Measurements from ENCODE around the gene GABRP. TPM values are rescaled to one million over a fixed set of nuclear protein-coding genes. Genes with fewer than 3 reads are reported as not detected.

Gene GABRP
- total RNA-seq, 4 donors from 2014 or later, result not detected

DNA sequence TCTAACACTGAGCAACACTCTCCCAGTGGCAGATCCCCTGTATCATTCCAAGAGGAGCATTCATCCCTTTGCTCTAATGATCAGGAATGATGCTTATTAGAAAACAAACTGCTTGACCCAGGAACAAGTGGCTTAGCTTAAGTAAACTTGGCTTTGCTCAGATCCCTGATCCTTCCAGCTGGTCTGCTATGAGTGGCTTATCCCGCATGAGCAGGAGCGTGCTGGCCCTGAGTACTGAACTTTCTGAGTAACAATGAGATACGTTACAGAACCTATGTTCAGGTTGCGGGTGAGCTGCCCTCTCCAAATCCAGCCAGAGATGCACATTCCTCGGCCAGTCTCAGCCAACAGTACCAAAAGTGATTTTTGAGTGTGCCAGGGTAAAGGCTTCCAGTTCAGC, 29.7 kb downstream of the GABRP start:
- in situ Hi-C loops (cut with MboI; ENCODE audit: low sequenced_read_pairs in 4 of 4), result no loop called here
- intact Hi-C loops (cut with DNase I; ENCODE audit: low total_unique reads), result no loop called here
- no peak overlapping the region for H3K27ac ChIP-seq
- no peaks in the 10 kb centered on the region for H3K9me3 ChIP-seq
- no peaks in the 10 kb centered on the region for H3K36me3 ChIP-seq
- ATAC-seq (no peak), DNase-seq (no peak)
- H3K4me3 ChIP-seq, result no peak overlapping the region
- no peaks in the 10 kb centered on the region for H3K27me3 ChIP-seq
- TF ChIP-seq CTCF (IDR thresholded peaks at IDR 0.05 in 4 of 5, conservative IDR thresholded peaks at IDR 0.05 in 1 of 5), result no peak
- TF ChIP-seq POLR2A (IDR thresholded peaks at IDR 0.05), result no peak
- no peaks in the 10 kb centered on the region for H3K4me1 ChIP-seq

- H3K4me3 ChIP-seq, result no peak overlapping the region
- intact Hi-C loops (cut with DNase I; ENCODE audit: low total_unique reads), result no loop called here
- DNase-seq (no peak), ATAC-seq (no peak)
- H3K9me3 ChIP-seq, result no peaks in the 10 kb centered on the region
- H3K27ac ChIP-seq, result no peak overlapping the region
- H3K4me1 ChIP-seq, result no peaks in the 10 kb centered on the region
- in situ Hi-C loops (cut with MboI; ENCODE audit: low sequenced_read_pairs in 4 of 4), result no loop called here
- no peak for TF ChIP-seq CTCF (IDR thresholded peaks at IDR 0.05 in 4 of 5, conservative IDR thresholded peaks at IDR 0.05 in 1 of 5)
- no peak for TF ChIP-seq POLR2A (IDR thresholded peaks at IDR 0.05)
- no peaks in the 10 kb centered on the region for H3K36me3 ChIP-seq
- H3K27me3 ChIP-seq, result no peaks in the 10 kb centered on the region
Observed at GRCh38 chr5:170817195-170817594, 33.7 kb downstream of the GABRP start.

GRCh38 chr5:170818232-170818631, 34.7 kb downstream of the GABRP start:
- Histone ChIP-seq H3K4me1 (no peaks in the 10 kb centered on the region), H3K27ac (no peak overlapping the region), H3K27me3 (no peaks in the 10 kb centered on the region), H3K4me3 (no peak overlapping the region), H3K36me3 (no peaks in the 10 kb centered on the region), H3K9me3 (no peaks in the 10 kb centered on the region)
- in situ Hi-C loops (cut with MboI; ENCODE audit: low sequenced_read_pairs in 4 of 4), result no loop called here
- TF ChIP-seq CTCF (IDR thresholded peaks at IDR 0.05 in 4 of 5, conservative IDR thresholded peaks at IDR 0.05 in 1 of 5) (no peak), POLR2A (IDR thresholded peaks at IDR 0.05) (no peak)
- no peak for DNase-seq
- intact Hi-C loops (cut with DNase I; ENCODE audit: low total_unique reads), result no loop called here
- ATAC-seq, result no peak

DNA sequence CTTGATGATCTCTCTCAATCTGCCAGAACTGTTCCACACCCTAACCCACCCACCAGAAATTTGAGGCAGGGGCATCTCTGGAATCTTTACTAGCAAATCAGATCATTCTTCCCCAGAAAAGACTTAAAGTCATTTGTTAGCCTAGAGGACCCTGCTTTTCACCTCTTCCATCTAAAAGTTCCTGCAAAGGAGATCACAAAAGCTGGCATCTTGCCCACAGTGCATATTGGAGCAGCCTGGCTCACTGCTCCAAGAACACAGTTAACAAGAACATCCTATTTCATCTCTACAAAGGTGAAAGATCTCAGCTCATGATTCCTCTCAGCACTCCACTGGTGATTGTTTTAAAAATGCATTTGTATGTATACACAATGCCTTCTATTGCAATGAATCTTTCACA, 36.3 kb downstream of the GABRP start:
- TF ChIP-seq CTCF (IDR thresholded peaks at IDR 0.05 in 4 of 5, conservative IDR thresholded peaks at IDR 0.05 in 1 of 5), result no peak
- H3K27me3 ChIP-seq, result no peaks in the 10 kb centered on the region
- no peaks in the 10 kb centered on the region for H3K9me3 ChIP-seq
- in situ Hi-C loops (cut with MboI; ENCODE audit: low sequenced_read_pairs in 4 of 4), result no loop called here
- H3K27ac ChIP-seq, result no peak overlapping the region
- intact Hi-C loops (cut with DNase I; ENCODE audit: low total_unique reads), result no loop called here
- H3K4me3 ChIP-seq, result no peak overlapping the region
- ATAC-seq (no peak), DNase-seq (no peak)
- no peaks in the 10 kb centered on the region for H3K36me3 ChIP-seq
- H3K4me1 ChIP-seq, result no peaks in the 10 kb centered on the region

- H3K4me3 ChIP-seq, result no peak overlapping the region
- no peak for TF ChIP-seq CTCF (IDR thresholded peaks at IDR 0.05 in 4 of 5, conservative IDR thresholded peaks at IDR 0.05 in 1 of 5)
- no peak for TF ChIP-seq POLR2A (IDR thresholded peaks at IDR 0.05)
- no peaks in the 10 kb centered on the region for H3K4me1 ChIP-seq
- no peak for DNase-seq
- intact Hi-C loops (cut with DNase I; ENCODE audit: low total_unique reads), result no loop called here
- no peaks in the 10 kb centered on the region for H3K9me3 ChIP-seq
- no peaks in the 10 kb centered on the region for H3K36me3 ChIP-seq
- no peak overlapping the region for H3K27ac ChIP-seq
- no peaks in the 10 kb centered on the region for H3K27me3 ChIP-seq
- in situ Hi-C loops (cut with MboI; ENCODE audit: low sequenced_read_pairs in 4 of 4), result no loop called here
- no peak for ATAC-seq
Observed at GRCh38 chr5:170821257-170821800, 37.8 kb downstream of the GABRP start.

All from gastrocnemius medialis (tissue), 4 donors.